ENCODE measurements around the gene SETBP1.
A peak's percentile ranks its signal among the peaks of the same experiment; 100 is the strongest.

Gene SETBP1

GRCh38 chr18:44677933-44678332, 2.8 kb upstream of the SETBP1 start (continued):
- no peak for TF ChIP-seq ZNF24 (tag by site-specific recombination; IDR thresholded peaks at IDR 0.05)

DNA sequence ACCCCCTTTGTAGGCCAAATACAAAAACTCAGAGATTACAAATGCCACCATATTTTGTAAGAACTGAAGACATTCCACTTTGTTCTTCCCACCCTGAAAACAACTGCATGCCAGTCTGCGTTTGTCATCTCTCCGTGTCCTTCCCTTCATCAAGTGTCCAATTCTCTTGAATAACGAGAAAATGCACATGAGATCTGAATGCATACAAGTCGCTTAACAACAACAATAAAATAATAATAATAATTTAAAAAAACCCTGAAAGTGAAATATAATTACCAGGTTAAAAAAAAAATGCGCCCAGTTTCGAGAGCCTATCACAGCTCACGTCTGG, 2.0 kb upstream of the SETBP1 start:
- Histone ChIP-seq H3K27ac (ENCODE audit: extremely low read depth, low read depth, low read length) (no peak overlapping the region; the same call in 1 of the 2 replicates), H3K9me3 (ENCODE audit: control insufficient read depth, insufficient read depth, low read depth, low read length) (no peaks in the 10 kb centered on the region), H3K4me1 (ENCODE audit: control insufficient read depth, insufficient read depth, low read length) (peaks cover 21% of the 10 kb centered on the region), H3K36me3 (ENCODE audit: control insufficient read depth in 2 of 2, insufficient read depth in 1 of 2, low read length in 2 of 2) (no peaks in the 10 kb centered on the region), H3K4me3 (ENCODE audit: low read depth, low read length) (peak overlapping the region; percentile 74; the same call in 1 of the 2 replicates)
- TF ChIP-seq ZSCAN16 (tag by site-specific recombination; IDR thresholded peaks at IDR 0.05) (no peak), INSM2 (tag by site-specific recombination; IDR thresholded peaks at IDR 0.05) (no peak), HOXA7 (CRISPR knock-in tag; IDR thresholded peaks at IDR 0.05; ENCODE audit: borderline replicate concordance) (0 out of 2 replicates have a peak, but pooled peaks have one; percentile 65), KLF16 (tag by site-specific recombination; IDR thresholded peaks at IDR 0.05) (no peak), ZNF362 (tag by site-specific recombination; IDR thresholded peaks at IDR 0.05) (peak; percentile 79; the same call in 1 of the 2 replicates), ZBTB1 (tag by site-specific recombination; IDR thresholded peaks at IDR 0.05) (no peak), ZNF350 (tag by site-specific recombination; IDR thresholded peaks at IDR 0.05) (no peak), ZFP37 (tag by site-specific recombination; IDR thresholded peaks at IDR 0.05) (no peak), ZNF514 (tag by site-specific recombination; IDR thresholded peaks at IDR 0.05) (no peak)
- CTCF ChIA-PET = interaction anchor here (0.7 to 1.3 kb wide), 4 partner anchors 100 to 530 kb away, joined by 3 to 4 read pairs (median 4); no protein-coding TSS in a partner anchor
- POLR2A ChIA-PET = interaction anchor here (0.6 to 2.5 kb wide), 6 partner anchors 12 to 246 kb away, joined by 3 to 12 read pairs (median 4); no protein-coding TSS in a partner anchor

GRCh38 chr18:44679056-44679913, 1.4 kb upstream of the SETBP1 start:
- Histone ChIP-seq H3K27ac (ENCODE audit: extremely low read depth, low read depth, low read length) (peak overlapping the region; percentile 98), H3K36me3 (ENCODE audit: control insufficient read depth in 2 of 2, insufficient read depth in 1 of 2, low read length in 2 of 2) (no peaks in the 10 kb centered on the region), H3K9me3 (ENCODE audit: control insufficient read depth, insufficient read depth, low read depth, low read length) (no peaks in the 10 kb centered on the region), H3K4me1 (ENCODE audit: control insufficient read depth, insufficient read depth, low read length) (peaks cover 22% of the 10 kb centered on the region), H3K4me3 (ENCODE audit: low read depth, low read length) (peak overlapping the region; percentile 74)
- CTCF ChIA-PET = interaction anchor here (0.6 to 1.3 kb wide), 8 partner anchors 47 to 1056 kb away, joined by 3 to 4 read pairs (median 3); no protein-coding TSS in a partner anchor
- POLR2A ChIA-PET = interaction anchor here (0.6 to 2.5 kb wide), 10 partner anchors 12 to 609 kb away, joined by 3 to 12 read pairs (median 4); no protein-coding TSS in a partner anchor
- TF ChIP-seq PBX3 (CRISPR knock-in tag; IDR thresholded peaks at IDR 0.05) (no peak), ZNF654 (tag by site-specific recombination; IDR thresholded peaks at IDR 0.05; ENCODE audit: low read depth) (peak; percentile 49), ZNF274 (IDR thresholded peaks at IDR 0.05; ENCODE audit: low read length) (no peak), ZNF274 (tag by site-specific recombination; IDR thresholded peaks at IDR 0.05; ENCODE audit: borderline replicate concordance) (no peak), ZNF660 (tag by site-specific recombination; IDR thresholded peaks at IDR 0.05) (peak; percentile 70; the same call in 1 of the 2 replicates), ZNF335 (tag by site-specific recombination; conservative IDR thresholded peaks at IDR 0.05) (peak; percentile 74), CTCF (tag by site-specific recombination; IDR thresholded peaks at IDR 0.05) (peak; percentile 77), ZNF501 (tag by site-specific recombination; IDR thresholded peaks at IDR 0.05) (peak; percentile 45; the same call in 1 of the 2 replicates), MZF1 (tag by site-specific recombination; IDR thresholded peaks at IDR 0.05; ENCODE audit: borderline replicate concordance) (0 out of 2 replicates have a peak, but pooled peaks have one; percentile 18), ZNF555 (tag by site-specific recombination; conservative IDR thresholded peaks at IDR 0.05) (no peak), OVOL3 (tag by site-specific recombination; IDR thresholded peaks at IDR 0.05) (no peak)
- TF ChIP-seq, protein P1, sequence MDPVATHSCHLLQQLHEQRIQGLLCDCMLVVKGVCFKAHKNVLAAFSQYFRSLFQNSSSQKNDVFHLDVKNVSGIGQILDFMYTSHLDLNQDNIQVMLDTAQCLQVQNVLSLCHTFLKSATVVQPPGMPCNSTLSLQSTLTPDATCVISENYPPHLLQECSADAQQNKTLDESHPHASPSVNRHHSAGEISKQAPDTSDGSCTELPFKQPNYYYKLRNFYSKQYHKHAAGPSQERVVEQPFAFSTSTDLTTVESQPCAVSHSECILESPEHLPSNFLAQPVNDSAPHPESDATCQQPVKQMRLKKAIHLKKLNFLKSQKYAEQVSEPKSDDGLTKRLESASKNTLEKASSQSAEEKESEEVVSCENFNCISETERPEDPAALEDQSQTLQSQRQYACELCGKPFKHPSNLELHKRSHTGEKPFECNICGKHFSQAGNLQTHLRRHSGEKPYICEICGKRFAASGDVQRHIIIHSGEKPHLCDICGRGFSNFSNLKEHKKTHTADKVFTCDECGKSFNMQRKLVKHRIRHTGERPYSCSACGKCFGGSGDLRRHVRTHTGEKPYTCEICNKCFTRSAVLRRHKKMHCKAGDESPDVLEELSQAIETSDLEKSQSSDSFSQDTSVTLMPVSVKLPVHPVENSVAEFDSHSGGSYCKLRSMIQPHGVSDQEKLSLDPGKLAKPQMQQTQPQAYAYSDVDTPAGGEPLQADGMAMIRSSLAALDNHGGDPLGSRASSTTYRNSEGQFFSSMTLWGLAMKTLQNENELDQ (tag by site-specific recombination; IDR thresholded peaks at IDR 0.05; ENCODE audit: low read depth) = no peak
